K562 (cell line): Measurements from ENCODE around the gene CENPT. TPM values are rescaled to one million over a fixed set of nuclear protein-coding genes. Genes with fewer than 3 reads are reported as not detected.

Experiments used
- CREBBP ChIP-seq: IDR thresholded peaks from one replicate; pipeline ENCODE4 v1.6.1; 2012; ENCODE audit warnings: low read depth, mild to moderate bottlenecking, control low read depth, inconsistent platforms, low read length
- ELF2 ChIP-seq: fragments of 250-450 bp; sonication (Bioruptor Pico); IDR thresholded peaks from 2 replicates; pipeline ENCODE4 v1.5.0; 2021; ENCODE audit warnings: mild to moderate bottlenecking
- EP300 ChIP-seq: IDR thresholded peaks from 2 replicates; pipeline ENCODE4 v1.6.1; 2012; ENCODE audit warnings: low read length, improper control_type of control experiment
- GABPB2 ChIP-seq: fragments of 250-450 bp; sonication (Bioruptor Pico); conservative IDR thresholded peaks from 2 replicates; pipeline ENCODE4 v1.5.1; 2021; ENCODE audit warnings: mild to moderate bottlenecking
- GATA2 ChIP-seq: sonication (generic); formaldehyde crosslinking; IDR thresholded peaks from 2 replicates; pipeline ENCODE4 v1.4.0; 2020; ENCODE audit warnings: mild to moderate bottlenecking, missing genetic modification reagents
- HDAC1 ChIP-seq, 2 experiments: fragments of 450-650 bp; IDR thresholded peaks; 2 replicates each; pipeline ENCODE4 v1.6.1; 2016 to 2017; ENCODE audit warnings: inconsistent platforms in 1 of 2, mild to moderate bottlenecking in 1 of 2, moderate library complexity in 1 of 2
- LEF1 ChIP-seq: fragments of 450-650 bp; IDR thresholded peaks from 2 replicates; pipeline ENCODE4 v1.6.1; 2016; ENCODE audit warnings: mild to moderate bottlenecking
- NR1H2 ChIP-seq: sonication (generic); formaldehyde crosslinking; IDR thresholded peaks from 2 replicates; pipeline ENCODE4 v1.4.0; 2020; ENCODE audit warnings: mild to moderate bottlenecking, missing genetic modification reagents
- ZNF766 ChIP-seq: fragments of 200-800 bp; sonication (Bioruptor generic); conservative IDR thresholded peaks from 2 replicates; pipeline ENCODE4 v1.6.1; 2016; ENCODE audit warnings: missing genetic modification characterization, missing compliant biosample characterization
- ZNF785 ChIP-seq: fragments of 250-450 bp; sonication (Bioruptor Pico); IDR thresholded peaks from 2 replicates; pipeline ENCODE4 v1.4.0; 2020; ENCODE audit warnings: mild to moderate bottlenecking
- polyA plus RNA-seq, 8 experiments: library from polyadenylated mRNA; depleted of rRNA in 4 of 8; stranded (reverse) in 5 of 8; unstranded in 3 of 8; fragments of >200 nt; fragmentation: Nextera tagmentation in 2 of 8; fragmentation: Illumina TruSeq in 1 of 8; extraction: Ambion mirVana in 2 of 8; extraction: Trizol in 1 of 8; gene quantifications; 2 replicates each; pipeline versions ENCODE4 v1.2.1 to v1.2.3, GENCODE V29; 2011 to 2014; ENCODE audit warnings: inconsistent platforms in 1 of 8, missing spikeins in 1 of 8
- total RNA-seq, 7 experiments: library from RNA; depleted of rRNA in 6 of 7; stranded (reverse); fragments of >200 nt in 6 of 7; fragmentation: Illumina TruSeq in 2 of 7; extraction: Trizol in 2 of 7; gene quantifications; 2 replicates each; pipeline versions ENCODE4 v1.2.1 to v1.2.3, GENCODE V29; 2011 to 2021; ENCODE audit warnings: low replicate concordance in 1 of 7
- TF ChIP-seq, protein P1 (sequence below), 2 experiments: fragments of 450-650 bp; conservative IDR thresholded peaks; 2 replicates each; pipeline ENCODE4 v1.6.1; 2017; ENCODE audit warnings: mild to moderate bottlenecking in 2 of 2, moderate library complexity in 2 of 2
- TF ChIP-seq, protein P2 (sequence below): sonication (generic); formaldehyde crosslinking; IDR thresholded peaks from 2 replicates; pipeline ENCODE4 v1.8.1; 2023; ENCODE audit warnings: mild to moderate bottlenecking, missing genetic modification reagents
- TF ChIP-seq, protein P3 (sequence below): fragments of 450-650 bp; conservative IDR thresholded peaks from 2 replicates; pipeline ENCODE4 v1.6.1; 2016; ENCODE audit warnings: missing genetic modification characterization, low read depth, mild to moderate bottlenecking, missing compliant biosample characterization, moderate library complexity
- TF ChIP-seq, protein P4 (sequence below), 2 experiments: fragments of 450-650 bp in 1 of 2; sonication (generic) in 1 of 2; formaldehyde crosslinking in 1 of 2; IDR thresholded peaks in 1 of 2; conservative IDR thresholded peaks in 1 of 2; 2 replicates each; pipeline versions ENCODE4 v1.6.1 to v1.8.1; 2016 to 2023; ENCODE audit warnings: mild to moderate bottlenecking in 2 of 2, moderate library complexity in 2 of 2, inconsistent platforms in 1 of 2, missing genetic modification reagents in 1 of 2
- TF ChIP-seq, protein P5 (sequence below): sonication (generic); formaldehyde crosslinking; IDR thresholded peaks from 2 replicates; pipeline ENCODE4 v1.8.0; 2022; ENCODE audit warnings: mild to moderate bottlenecking, missing genetic modification reagents
- TF ChIP-seq, protein P6 (sequence below): sonication (generic); formaldehyde crosslinking; IDR thresholded peaks from 2 replicates; pipeline ENCODE4 v1.8.0; 2022; ENCODE audit warnings: mild to moderate bottlenecking, missing genetic modification reagents

The CENPT gene
- total and polyA plus RNA-seq, 9 of the 15 experiments (the other 6 are each of a cell fraction or from before 2014, with no cell fraction given): 3.6 to 94.2 (median 44.1) TPM

DNA sequence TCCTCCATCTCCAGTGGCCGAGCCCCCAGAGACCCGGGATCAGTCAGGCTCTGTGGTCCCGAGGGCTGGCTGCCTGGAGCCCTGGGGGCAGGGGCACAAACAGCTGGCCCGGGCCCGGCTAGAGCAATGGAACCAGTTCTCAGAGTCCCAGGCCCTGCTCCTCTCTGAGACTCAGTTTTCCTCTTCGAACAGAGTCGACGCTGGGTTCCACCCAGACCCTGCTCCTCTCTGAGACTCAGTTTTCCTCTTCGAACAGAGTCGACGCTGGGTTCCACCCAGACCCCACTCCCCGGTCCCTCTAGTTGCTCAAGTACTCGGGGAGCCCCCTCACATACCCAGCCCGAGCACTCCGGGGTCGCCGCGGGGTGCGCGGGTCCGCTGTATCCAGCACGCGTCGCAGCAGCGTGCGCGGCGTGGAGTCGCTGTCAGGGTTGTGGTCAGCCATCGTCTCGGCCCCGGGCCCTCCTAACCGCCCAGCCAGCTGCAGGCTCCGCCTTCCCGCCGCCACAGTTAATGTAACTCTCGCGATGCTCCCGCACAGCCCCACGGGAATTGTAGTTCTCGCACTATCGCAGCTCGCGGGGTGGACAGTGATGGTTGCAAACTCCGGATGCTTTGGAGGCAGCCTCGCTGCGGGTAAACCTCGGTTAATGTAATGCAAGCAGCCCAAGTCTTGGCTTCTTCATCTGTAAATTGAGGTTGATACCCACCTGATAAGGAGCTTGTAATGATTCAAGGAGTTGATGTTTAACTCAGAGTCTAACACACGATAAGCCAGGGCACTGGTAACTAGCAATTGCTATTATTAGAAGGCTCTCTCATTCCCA is 13.9 kb downstream of the CENPT start (continued):
- TF ChIP-seq, protein P1, sequence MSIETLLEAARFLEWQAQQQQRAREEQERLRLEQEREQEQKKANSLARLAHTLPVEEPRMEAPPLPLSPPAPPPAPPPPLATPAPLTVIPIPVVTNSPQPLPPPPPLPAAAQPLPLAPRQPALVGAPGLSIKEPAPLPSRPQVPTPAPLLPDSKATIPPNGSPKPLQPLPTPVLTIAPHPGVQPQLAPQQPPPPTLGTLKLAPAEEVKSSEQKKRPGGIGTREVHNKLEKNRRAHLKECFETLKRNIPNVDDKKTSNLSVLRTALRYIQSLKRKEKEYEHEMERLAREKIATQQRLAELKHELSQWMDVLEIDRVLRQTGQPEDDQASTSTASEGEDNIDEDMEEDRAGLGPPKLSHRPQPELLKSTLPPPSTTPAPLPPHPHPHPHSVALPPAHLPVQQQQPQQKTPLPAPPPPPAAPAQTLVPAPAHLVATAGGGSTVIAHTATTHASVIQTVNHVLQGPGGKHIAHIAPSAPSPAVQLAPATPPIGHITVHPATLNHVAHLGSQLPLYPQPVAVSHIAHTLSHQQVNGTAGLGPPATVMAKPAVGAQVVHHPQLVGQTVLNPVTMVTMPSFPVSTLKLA (conservative IDR thresholded peaks at IDR 0.05): peak; percentile 78 to 91
- peak; percentile 17; the same call in 1 of the 2 replicates for TF ChIP-seq ELF2 (CRISPR knock-in tag)
- TF ChIP-seq ZNF785: no peak
- TF ChIP-seq, protein P2, sequence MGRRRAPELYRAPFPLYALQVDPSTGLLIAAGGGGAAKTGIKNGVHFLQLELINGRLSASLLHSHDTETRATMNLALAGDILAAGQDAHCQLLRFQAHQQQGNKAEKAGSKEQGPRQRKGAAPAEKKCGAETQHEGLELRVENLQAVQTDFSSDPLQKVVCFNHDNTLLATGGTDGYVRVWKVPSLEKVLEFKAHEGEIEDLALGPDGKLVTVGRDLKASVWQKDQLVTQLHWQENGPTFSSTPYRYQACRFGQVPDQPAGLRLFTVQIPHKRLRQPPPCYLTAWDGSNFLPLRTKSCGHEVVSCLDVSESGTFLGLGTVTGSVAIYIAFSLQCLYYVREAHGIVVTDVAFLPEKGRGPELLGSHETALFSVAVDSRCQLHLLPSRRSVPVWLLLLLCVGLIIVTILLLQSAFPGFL (CRISPR knock-in tag): 0 out of 2 replicates have a peak, but pooled peaks have one; percentile 50
- TF ChIP-seq, protein P3, sequence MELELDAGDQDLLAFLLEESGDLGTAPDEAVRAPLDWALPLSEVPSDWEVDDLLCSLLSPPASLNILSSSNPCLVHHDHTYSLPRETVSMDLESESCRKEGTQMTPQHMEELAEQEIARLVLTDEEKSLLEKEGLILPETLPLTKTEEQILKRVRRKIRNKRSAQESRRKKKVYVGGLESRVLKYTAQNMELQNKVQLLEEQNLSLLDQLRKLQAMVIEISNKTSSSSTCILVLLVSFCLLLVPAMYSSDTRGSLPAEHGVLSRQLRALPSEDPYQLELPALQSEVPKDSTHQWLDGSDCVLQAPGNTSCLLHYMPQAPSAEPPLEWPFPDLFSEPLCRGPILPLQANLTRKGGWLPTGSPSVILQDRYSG (tag): no peak
- TF ChIP-seq, protein P4, sequence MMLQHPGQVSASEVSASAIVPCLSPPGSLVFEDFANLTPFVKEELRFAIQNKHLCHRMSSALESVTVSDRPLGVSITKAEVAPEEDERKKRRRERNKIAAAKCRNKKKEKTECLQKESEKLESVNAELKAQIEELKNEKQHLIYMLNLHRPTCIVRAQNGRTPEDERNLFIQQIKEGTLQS (IDR thresholded peaks at IDR 0.05): no peak
- TF ChIP-seq, protein P4 (CRISPR knock-in tag; conservative IDR thresholded peaks at IDR 0.05): no peak; the same call in 1 of the 2 replicates
- 0 out of 2 replicates have a peak, but pooled peaks have one; percentile 51 for TF ChIP-seq ZNF766 (CRISPR knock-in tag)
- TF ChIP-seq, protein P5, sequence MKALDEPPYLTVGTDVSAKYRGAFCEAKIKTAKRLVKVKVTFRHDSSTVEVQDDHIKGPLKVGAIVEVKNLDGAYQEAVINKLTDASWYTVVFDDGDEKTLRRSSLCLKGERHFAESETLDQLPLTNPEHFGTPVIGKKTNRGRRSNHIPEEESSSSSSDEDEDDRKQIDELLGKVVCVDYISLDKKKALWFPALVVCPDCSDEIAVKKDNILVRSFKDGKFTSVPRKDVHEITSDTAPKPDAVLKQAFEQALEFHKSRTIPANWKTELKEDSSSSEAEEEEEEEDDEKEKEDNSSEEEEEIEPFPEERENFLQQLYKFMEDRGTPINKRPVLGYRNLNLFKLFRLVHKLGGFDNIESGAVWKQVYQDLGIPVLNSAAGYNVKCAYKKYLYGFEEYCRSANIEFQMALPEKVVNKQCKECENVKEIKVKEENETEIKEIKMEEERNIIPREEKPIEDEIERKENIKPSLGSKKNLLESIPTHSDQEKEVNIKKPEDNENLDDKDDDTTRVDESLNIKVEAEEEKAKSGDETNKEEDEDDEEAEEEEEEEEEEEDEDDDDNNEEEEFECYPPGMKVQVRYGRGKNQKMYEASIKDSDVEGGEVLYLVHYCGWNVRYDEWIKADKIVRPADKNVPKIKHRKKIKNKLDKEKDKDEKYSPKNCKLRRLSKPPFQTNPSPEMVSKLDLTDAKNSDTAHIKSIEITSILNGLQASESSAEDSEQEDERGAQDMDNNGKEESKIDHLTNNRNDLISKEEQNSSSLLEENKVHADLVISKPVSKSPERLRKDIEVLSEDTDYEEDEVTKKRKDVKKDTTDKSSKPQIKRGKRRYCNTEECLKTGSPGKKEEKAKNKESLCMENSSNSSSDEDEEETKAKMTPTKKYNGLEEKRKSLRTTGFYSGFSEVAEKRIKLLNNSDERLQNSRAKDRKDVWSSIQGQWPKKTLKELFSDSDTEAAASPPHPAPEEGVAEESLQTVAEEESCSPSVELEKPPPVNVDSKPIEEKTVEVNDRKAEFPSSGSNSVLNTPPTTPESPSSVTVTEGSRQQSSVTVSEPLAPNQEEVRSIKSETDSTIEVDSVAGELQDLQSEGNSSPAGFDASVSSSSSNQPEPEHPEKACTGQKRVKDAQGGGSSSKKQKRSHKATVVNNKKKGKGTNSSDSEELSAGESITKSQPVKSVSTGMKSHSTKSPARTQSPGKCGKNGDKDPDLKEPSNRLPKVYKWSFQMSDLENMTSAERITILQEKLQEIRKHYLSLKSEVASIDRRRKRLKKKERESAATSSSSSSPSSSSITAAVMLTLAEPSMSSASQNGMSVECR (CRISPR knock-in tag): peak; percentile 95
- no peak for TF ChIP-seq GATA2 (CRISPR knock-in tag)
- TF ChIP-seq LEF1: no peak
- TF ChIP-seq NR1H2 (CRISPR knock-in tag): 0 out of 2 replicates have a peak, but pooled peaks have one; percentile 38
- TF ChIP-seq HDAC1 (IDR thresholded peaks at IDR 0.05): peak in 1 of 2 experiments; percentile 92; a peak in 2 of 4 replicates
- TF ChIP-seq, protein P6, sequence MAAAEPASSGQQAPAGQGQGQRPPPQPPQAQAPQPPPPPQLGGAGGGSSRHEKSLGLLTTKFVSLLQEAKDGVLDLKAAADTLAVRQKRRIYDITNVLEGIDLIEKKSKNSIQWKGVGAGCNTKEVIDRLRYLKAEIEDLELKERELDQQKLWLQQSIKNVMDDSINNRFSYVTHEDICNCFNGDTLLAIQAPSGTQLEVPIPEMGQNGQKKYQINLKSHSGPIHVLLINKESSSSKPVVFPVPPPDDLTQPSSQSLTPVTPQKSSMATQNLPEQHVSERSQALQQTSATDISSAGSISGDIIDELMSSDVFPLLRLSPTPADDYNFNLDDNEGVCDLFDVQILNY (CRISPR knock-in tag): no peak; the same call in 1 of the 2 replicates
- TF ChIP-seq EP300: no peak
- TF ChIP-seq GABPB2: no peak
- TF ChIP-seq CREBBP: no peak
